Hematopoietic multipotent progenitor cell treated with erythropoietin and hydrocortisone succinate and interleukin-3 and kit ligand, for 6 days (in vitro differentiated cells): ENCODE results near the gene ITCH.
"Not testable (repeated sequence)": the region's sequence is repeated elsewhere in the genome, so short reads cannot be mapped to it uniquely, and the experiment has no call there.

Experiments used
- DNase-seq: peaks from one replicate; pipeline ENCODE4 v3.0.0-alpha.2; 2015

The ITCH gene

DNA sequence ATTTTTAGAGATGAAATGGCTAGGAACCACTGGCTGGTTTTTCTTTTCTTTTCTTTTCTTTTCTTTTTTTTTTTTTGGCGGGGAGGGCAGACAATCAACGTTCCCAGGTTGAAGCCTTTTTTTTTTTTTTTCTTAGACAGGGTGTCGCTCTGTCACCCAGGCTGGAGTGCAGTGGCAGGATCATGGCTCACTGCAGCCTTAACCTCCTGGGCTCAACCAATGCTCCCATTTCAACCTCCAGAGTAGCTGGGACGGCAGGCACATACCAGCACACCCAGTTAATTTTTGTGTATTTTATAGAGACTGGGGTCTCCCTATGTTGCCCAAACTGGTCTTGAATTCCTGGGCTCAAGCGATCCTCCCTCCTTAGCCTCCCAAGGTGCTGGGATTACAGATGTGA is 18.8 kb upstream of the ITCH start:
- DNase-seq, result no peak

DNA sequence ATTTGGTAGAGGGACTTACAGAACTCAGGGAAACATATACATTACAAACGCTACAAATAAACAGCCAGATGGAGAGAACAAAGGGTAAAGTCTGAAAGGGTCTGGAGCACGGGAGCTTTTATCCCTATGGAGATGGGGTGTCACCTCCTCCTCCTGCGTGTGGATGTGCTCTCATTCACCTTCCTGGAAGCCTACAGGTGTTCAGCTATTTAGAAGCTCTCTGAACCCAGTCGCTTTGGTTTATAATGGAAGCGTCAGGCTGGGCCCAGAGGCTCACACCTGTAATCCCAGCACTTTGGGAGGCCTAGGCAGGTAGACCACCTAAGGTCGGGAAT is 17.7 kb upstream of the ITCH start:
- no peak for DNase-seq

DNA sequence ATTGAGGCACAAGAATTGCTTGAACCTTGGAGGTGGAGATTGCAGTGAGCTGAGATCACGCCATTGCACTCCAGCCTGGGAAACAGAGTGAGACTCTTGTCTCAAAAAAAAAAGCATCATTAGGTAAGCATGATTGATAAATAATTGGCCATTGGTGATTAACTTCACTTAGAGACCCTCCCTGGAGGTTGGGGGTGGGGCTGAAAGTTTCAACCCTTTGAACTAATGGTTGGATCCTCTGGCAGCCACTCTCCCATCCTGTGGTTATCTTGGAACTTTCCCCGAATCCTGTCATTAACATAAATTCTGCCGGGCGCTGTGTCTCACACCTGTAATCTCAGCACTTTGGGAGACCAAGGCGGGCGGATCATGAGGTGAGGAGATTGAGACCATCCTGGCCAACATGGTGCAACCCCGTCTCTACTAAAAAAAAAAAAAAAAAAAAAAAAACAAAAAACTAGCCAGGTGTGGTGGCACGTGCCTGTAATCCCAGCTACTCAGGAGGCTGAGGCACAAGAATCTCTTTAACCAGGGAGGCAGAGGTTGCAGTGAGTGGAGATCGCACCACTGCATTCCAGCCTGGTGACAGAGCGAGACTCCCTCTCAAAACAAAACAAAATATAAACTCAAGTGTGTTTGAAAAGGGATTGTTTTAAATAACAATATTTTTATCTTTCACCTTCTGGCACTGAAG is 17.1 kb upstream of the ITCH start:
- not testable (repeated sequence) for DNase-seq

DNA sequence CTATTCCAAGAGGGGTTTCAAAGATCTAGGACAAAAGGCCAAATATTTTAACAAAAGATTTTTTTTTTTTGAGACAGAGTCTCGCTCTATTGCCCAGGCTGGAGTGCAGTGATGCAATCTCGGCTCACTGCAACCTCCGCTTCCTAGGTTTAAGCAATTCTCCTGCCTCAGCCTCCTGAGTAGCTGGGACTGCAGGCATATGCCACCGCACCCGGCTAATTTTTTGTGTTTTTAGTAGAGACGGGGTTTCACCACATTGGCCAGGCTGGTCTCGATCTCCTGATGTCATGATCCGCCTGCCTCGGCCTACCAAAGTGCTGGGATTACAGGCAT is 16.6 kb upstream of the ITCH start:
- not testable (repeated sequence) for DNase-seq

DNA sequence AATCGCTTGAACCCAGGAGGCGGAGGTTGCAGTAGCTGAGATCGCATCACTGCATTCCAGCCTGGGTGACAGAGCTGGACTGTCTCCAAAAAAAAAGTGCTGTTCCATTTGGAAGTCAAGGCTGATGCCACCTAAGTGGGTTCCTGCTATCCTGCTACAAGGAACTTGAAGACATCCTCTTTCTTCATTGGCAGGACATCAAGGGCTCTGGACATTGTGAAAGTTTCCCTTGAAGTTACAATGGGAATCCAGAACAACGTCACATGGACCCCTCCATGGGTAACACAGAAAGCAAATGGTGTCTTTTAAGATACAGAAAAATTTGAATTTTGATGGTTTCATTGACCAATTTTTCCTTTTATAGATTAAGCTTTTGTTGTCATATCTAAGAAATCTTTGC is 15.5 kb upstream of the ITCH start:
- DNase-seq, result no peak

DNA sequence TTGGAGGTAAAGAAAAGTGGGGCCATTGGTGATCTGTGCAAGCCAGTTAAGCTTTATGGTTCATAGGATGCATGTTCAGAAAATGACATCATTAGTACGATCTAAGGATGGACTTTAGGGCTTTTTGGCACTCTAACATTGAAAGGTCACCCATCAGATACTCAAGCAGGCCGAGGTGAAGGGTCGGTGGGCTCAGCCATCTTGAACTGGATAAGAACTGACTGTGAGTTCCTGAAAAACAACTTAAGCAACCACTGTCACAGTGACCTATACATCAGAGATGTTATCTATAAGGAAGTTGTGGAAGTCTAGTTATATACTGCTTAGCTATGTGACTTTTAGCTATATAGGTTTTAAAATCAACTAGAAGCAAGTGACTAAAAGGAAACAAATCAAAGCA is 13.0 kb upstream of the ITCH start:
- DNase-seq, result peak; percentile 69

DNA sequence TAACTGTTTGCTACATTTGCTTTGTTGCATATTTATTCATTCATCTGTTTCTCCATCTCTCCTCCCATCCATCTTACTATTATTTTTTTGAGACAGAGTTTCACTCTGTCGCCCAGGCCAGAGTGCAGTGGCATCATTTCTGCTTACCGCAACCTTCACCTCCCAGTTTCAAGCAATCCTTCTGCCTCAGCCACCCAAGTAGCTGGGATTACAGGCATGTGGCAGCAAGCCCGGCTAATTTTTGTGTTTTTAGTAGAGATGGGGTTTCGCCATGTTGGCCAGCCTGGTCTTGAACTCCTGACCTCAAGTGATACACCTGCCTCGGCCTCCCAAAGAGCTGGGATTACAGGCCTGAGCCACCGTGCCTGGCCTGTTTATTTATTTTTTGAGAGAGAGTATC is 9.6 kb upstream of the ITCH start:
- not testable (repeated sequence) for DNase-seq

DNA sequence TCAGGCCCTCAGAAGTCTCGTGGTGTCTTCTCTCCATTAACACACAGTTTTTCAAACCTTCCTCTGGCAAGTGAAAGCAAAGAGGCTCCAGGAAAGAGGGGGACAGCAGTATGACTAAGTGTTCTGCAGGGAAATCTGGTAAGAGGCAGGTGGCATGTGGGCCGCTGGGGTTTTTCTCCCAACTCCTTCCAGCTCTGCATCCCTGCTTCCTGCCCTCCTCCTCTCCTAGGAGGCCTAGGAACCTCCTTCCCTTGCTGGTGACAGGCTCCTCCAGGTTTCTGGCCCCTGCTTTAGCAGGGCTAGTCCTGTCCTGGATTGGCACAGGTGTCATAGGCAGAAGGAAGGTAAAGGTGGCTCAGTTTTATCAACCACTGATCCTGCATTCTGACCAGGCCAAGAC is 7.6 kb upstream of the ITCH start:
- no peak for DNase-seq

DNA sequence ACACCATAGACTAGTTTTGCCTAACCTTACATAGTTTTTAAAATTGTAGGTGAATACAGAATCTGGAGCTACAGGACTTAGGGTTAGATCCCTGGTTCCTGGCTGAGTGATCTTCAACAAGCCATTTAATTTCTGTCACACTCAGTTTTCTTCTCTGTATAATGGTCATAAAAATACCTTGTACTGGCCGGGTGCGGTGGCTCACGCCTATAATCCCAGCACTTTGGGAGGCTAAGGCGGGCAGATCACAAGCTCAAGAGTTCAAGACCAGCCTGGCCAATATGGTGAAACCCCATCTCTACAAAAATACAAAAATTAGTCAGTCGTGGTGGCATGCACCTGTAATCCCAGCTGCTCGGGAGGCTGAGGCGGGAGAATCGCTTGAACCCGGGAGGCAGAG is 3.3 kb upstream of the ITCH start:
- not testable (repeated sequence) for DNase-seq

DNA sequence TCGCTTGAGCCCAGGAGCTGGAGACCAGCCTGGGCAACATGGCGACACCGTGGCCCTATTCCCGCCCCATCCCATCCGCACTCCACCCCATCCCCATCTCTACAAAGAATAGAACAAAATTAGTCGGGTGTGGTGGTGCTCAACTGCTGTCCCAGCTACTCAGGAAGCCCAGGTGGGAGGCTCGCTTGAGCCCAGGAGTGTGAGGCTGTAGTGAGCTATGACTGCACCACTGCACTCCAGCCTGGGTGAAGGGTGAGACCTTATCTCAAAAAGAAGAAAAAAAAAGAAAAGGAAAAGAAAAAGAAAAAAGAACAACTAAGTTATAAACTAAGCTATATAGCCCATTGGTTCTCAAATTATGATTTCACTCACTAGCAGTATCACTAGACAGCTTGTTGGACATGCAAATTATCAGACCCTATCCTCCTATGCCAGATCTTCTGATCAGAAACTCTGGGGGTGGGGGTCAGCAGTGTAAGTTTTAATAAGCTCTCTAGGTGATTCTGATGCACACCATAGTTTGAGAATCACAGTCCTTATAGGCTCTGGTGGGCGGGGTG is 491 bp upstream of the ITCH start:
- no peak for DNase-seq

DNA sequence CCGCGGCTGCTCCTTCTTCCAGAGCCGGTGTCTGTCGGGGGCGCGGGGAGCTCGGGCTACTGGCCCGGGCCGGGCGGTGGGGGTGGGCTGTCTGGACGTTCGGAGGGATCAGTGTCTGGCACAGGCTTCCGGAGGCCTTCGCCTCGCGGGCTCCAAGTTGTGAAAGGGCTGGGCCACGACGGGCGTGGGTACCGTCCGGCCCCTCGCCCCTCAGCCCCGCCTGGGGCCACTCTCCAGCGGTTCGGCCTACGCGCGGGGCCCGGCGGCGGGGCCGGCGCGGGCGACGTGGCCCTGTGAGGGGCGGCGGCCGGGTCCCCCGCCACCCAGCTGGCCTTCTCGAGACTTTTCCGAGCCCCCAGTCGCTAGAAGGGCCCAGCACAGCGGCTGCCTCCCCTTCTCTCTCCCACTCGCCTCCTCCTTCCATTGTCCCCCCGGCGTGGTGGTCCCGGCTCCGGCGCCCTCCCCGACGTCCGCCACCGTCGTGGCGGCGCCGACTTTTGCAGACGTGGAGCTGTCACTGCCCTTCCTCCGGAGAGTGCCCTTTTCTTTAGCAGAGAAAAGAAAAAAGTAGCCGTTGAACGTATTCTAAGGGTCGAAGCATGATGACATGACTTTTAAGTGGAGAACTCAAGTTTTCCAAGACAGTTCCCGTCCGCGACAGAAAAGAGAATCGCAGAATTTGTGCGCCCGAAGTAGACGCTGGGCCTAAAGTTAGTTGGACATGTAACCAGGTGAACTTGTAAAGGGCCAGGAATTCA is 571 bp downstream of the ITCH start:
- peak; percentile 62 for DNase-seq

DNA sequence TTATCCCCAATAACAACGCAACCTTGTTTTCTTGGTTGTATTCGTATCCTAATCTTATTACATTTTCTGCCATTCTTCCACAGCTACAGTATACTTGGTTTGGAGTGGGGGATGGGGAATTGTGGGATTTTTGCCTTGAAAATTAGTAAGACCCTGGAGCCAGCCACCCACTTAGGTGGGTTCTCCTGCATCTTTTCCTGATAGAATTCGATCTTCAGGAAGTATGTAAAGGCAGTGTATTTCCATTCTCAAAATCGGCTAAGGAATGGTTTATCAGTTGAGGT is 1.1 kb downstream of the ITCH start:
- peak; percentile 7 for DNase-seq

DNA sequence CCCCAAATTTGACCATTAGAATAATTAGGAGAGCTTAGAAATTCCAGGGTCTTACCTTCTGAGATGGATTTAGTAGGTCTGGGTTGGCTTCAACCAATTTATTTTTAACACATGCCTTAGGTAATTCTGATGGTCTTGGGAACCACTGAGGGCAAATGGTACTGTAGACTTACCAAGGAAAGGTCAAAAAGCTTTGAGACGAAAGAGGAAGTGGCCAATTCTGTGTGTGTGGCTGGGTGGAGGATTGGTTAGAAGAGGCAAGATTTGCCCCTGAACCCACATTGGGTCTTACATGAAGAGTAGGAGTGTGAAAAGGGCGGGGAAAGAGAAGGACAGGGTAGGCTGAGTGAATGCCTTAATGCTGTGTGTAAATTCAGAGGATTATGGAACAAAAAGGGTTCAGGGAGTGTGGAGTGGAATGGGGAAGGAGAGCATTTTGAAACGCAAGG is 2.7 kb downstream of the ITCH start:
- DNase-seq, result peak; percentile 81

DNA sequence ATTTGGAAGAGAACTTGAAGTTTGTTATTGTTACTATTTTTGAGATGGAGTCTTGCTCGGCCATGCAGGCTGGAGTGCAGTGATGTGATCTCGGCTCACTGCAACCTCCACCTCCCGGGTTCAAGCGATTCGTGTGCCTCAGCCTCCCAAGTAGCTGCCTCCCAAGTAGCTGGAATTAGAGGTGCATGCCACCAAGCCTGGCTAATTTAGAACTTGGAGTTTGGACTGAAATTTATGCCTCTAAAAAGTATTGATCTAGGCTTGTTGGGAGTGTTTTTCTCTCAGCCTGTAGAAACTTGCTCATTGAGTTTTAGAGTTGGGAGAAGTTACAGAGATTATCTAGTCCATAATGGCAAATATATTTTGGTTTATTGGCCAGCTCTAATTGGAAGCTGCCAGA is 4.1 kb downstream of the ITCH start:
- no peak for DNase-seq

DNA sequence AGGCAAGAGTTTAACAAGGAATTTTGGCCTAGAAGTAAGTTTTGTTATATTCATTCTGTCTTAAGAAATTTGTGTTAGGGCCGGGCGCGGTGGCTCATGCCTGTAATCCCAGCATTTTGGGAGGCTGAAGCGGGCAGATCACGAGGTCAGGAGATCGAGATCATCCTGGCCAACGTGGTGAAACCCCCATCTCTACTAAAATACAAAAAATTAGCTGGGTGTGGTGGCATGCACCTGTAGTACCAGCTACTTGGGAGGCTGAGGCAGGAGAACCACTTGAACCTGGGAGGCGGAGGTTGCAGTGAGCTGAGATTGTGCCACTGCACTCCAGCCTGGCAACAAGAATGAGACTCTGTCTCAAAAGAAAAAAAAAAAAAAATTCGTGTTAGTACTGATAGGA is 4.8 kb downstream of the ITCH start:
- not testable (repeated sequence) for DNase-seq

DNA sequence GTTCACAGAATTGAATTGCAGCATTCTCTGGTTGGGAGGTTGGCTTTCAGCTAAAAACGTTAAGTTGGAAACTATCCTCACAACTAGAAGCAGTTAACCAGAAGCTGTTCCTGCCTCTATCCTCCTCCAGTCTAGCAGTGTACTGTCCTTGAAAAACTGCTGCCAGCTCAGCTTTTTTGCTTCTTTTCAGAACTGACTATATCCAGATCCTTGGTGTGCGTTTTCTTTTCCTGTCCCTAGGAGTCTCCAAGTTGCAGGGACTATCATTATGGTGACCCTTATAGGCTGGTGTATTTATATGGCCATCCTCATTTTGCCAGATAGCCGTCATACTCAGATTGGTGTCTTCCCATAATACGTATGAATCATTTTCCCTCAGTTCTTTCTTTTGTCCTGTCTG is 5.5 kb downstream of the ITCH start:
- no peak for DNase-seq

DNA sequence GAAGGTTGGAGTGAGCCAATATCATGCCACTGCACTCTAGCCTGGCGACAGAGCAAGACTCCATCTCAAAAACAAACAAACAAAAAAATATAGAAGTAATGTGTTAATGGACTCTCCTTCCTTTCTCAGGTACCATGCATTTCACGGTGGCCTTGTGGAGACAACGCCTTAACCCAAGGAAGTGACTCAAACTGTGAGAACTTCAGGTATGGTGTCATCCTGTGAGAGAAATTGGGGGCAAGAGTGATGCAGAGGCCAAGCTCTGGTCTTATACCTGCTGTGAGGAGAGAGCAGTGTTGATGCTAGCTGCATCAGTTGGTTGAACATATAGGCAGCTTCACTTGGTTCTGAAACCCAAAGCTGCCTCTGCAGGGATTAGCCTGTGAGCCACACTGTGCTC is 6.2 kb downstream of the ITCH start:
- no peak for DNase-seq

DNA sequence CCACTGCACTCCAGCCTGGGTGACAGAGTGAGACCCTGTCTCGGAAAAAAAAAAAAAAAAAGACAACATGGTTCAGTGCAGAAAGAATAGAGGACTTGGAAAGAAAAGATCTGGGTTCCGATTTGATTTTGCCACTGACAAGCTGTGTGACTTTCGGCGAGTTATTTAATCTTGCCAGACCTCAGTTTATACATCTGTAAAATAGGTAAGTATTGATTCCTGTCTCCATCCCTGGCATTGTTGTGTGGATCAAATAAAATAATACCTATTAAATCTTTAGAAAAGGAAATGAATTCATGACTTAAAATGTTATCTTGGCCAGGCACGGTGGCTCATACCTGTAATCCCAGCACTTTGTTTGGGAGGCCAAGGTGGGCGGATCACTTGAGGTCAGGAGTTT is 7.0 kb downstream of the ITCH start:
- DNase-seq, result no peak

DNA sequence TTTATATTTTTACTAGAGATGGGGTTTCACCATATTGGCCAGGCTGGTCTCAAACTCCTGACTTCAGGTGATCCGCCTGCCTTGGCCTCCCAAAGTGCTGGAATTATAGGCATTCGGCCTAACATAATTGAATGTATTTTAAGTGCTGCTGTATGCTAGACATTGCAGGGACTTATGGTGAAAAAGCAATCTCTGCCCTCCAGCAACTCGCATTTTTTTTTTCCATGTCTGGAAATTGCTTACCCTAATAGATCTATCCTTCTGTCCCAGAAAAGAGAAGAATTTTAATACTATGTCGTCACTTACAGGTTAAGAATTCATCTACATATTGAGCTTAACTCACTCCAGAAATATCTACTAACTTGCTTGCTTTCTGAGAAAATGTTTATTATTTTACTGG is 10.4 kb downstream of the ITCH start:
- no peak for DNase-seq

DNA sequence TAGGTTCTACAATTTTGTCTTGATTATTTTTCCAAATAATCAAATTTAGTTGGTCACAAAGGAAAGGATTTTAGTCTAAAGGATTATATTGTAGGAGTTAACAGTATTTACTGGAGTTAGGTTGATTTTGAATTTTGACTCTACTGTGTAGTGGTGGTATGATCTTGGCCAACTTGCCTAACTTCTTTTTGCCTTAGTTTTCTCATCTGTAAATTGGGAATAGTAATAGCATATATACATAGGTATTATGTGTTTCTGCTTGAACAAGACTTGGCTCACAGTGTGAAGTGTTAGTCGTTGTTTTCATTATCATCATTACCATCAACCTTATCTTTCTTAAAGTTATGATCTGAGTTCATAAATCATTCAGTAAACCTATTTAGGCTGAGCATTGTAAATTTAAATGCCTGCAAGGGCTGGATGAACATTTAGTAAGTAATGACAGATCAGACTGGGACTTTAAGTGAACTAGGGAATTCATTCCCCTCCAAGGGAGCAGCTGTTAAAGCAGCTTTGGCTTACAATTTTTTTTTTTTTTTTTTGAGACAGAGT is 11.2 kb downstream of the ITCH start:
- no peak for DNase-seq

DNA sequence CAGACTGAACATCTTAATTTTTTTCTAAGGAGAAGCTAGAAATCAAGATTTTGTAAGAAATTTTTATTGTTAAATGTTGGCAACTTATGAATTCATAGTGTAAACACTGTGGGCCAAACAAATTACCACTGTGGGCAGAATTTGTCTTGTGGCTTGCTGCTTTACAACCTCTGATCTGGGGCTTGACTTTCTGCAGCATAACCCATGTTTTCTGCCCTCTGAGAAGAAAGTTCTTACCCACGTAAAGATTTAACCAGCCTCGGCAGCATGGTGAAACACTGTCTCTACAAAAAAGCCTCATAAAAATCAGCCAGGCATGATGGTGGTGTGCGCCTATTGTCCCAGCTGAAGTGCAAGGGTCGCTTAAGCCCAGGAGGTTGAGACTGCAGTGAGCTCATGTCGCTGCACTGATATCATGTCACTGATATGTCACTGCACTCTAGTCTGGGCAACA is 12.9 kb downstream of the ITCH start:
- DNase-seq, result no peak

DNA sequence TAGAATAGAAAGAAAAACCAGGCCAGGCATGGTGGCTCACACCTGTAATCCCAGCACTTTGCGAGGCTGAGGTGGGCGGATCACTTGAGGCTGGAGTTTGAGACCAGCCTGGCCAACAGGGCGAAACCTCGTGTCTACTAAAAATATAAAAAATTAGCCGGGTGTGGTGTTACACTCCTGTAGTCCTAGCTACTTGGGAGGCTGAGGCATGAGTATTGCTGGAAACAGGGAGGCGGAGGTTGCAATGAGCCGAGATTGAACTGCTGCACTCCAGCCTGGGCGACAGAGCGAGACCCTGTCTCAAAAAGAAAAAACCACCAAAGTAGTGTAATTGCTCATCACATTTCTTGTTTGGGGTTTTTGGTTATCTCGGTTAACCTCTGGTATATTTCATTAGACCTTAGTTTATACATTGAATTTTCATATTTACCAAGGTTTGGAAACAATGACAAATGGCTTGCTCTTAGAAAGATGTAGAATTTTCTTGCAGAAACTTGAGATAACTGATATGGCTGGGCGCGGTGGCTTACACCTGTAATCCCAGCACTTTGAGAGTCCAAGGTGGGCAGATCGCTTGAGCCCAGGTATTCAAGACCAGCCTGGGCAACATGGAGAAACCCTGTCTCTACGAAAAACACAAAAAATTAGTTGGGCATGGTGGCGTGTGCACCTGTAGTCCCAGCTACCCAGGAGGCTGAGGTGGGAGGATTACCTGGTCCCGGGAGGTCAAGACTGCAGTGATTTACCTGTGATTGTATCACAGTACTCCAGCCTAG is 14.2 kb downstream of the ITCH start:
- no peak for DNase-seq

DNA sequence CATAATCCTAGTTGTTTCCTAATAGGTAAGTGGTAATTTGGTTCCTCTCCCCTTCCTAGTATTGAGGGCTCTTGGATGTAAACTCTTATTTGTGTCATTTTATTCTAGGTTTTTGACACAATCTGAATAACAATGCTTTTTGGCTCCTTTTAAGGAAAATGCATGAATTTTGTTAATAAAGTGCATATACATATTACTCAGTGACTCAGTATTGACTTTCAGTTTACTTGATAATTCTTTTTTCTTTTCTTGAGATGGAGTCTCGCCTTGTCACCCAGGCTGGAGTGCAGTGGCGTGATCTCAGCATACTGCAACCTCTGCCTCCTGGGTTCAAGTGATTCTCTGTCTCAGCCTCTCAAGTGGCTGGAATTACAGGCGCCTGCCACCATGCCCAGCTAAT is 19.1 kb downstream of the ITCH start:
- no peak for DNase-seq
